ENCODE data around the gene IPO13.

DNA sequence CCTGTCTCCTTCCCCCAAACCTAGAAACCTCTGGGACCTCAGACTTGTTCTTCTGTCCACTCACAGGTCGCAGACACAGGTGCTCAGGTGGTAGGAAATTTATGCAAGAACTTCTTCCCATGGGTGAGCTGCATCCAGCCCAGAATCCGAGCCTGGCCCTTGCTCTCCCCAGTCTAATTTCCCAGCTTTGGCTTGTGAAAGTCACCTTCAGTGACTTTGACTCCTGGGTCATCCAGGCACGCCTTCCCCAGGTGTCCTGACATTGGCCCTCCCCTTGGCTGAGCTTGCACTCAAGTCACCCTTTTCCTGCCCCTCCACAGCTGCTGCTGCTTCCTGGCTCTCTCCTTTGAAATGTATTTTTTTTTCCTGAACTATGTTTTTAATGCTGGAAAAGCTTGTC lies 6.6 kb downstream of the IPO13 start:
- TF ChIP-seq, protein P1, sequence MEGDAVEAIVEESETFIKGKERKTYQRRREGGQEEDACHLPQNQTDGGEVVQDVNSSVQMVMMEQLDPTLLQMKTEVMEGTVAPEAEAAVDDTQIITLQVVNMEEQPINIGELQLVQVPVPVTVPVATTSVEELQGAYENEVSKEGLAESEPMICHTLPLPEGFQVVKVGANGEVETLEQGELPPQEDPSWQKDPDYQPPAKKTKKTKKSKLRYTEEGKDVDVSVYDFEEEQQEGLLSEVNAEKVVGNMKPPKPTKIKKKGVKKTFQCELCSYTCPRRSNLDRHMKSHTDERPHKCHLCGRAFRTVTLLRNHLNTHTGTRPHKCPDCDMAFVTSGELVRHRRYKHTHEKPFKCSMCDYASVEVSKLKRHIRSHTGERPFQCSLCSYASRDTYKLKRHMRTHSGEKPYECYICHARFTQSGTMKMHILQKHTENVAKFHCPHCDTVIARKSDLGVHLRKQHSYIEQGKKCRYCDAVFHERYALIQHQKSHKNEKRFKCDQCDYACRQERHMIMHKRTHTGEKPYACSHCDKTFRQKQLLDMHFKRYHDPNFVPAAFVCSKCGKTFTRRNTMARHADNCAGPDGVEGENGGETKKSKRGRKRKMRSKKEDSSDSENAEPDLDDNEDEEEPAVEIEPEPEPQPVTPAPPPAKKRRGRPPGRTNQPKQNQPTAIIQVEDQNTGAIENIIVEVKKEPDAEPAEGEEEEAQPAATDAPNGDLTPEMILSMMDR (IDR thresholded peaks at IDR 0.05 in 4 of 5, conservative IDR thresholded peaks at IDR 0.05 in 1 of 5) = no peak
- TF ChIP-seq POLR2A (IDR thresholded peaks at IDR 0.05) = no peak

Data from gastrocnemius medialis (tissue), 4 donors.